Endodermal cell (in vitro differentiated cells): Measurements from ENCODE around the gene TXNIP. TPM values are rescaled to one million over a fixed set of nuclear protein-coding genes. Genes with fewer than 3 reads are reported as not detected.

Source experiments
- DNase-seq: peaks from one replicate; pipeline ENCODE4 v3.0.0-alpha.2; 2017
- H3K27ac ChIP-seq: 2 replicates; pipeline ENCODE4 v1.5.1; 2013; ENCODE audit warnings: mild to moderate bottlenecking, low read depth, low read length, moderate library complexity
- H3K27me3 ChIP-seq: 2 replicates; pipeline ENCODE4 v1.6.1; 2013; ENCODE audit warnings: mild to moderate bottlenecking, low read length, moderate library complexity; ENCODE audit not compliant: insufficient read depth, control insufficient read depth, poor library complexity, severe bottlenecking
- H3K36me3 ChIP-seq: 2 replicates; pipeline ENCODE4 v1.7.0; 2013; ENCODE audit warnings: mild to moderate bottlenecking, low read length, moderate library complexity; ENCODE audit not compliant: control insufficient read depth, insufficient read depth
- H3K4me1 ChIP-seq: one replicate; pipeline ENCODE4 v1.7.0; 2013; ENCODE audit warnings: low read length; ENCODE audit not compliant: control insufficient read depth, insufficient read depth
- H3K4me3 ChIP-seq: 2 replicates; pipeline ENCODE4 v1.5.1; 2013; ENCODE audit warnings: mild to moderate bottlenecking, low read length, moderate library complexity
- H3K9ac ChIP-seq: 2 replicates; pipeline ENCODE4 v1.6.1; 2013; ENCODE audit warnings: mild to moderate bottlenecking, low read length, moderate library complexity; ENCODE audit not compliant: poor library complexity, severe bottlenecking; ENCODE audit errors: extremely low read depth
- H3K9me3 ChIP-seq: 2 replicates; pipeline ENCODE4 v1.6.1; 2013; ENCODE audit warnings: mild to moderate bottlenecking, low read length, moderate library complexity; ENCODE audit not compliant: control insufficient read depth
- H3K27ac Mint-ChIP-seq: 2 replicates; pipeline ENCODE4 v1.8.0; 2020; ENCODE audit warnings: mixed read lengths
- H3K27me3 Mint-ChIP-seq: 2 replicates; pipeline ENCODE4 v1.8.0; 2021; ENCODE audit warnings: mild to moderate bottlenecking, mixed read lengths; ENCODE audit not compliant: insufficient read depth
- H3K36me3 Mint-ChIP-seq: 2 replicates; pipeline ENCODE4 v1.8.0; 2020; ENCODE audit warnings: low read depth, mixed read lengths
- H3K4me1 Mint-ChIP-seq: 2 replicates; pipeline ENCODE4 v1.8.0; 2020; ENCODE audit warnings: mixed read lengths
- H3K4me3 Mint-ChIP-seq: 2 replicates; pipeline ENCODE4 v1.8.0; 2020; ENCODE audit warnings: mild to moderate bottlenecking, moderate library complexity, mixed read lengths
- H3K9me3 Mint-ChIP-seq: 2 replicates; pipeline ENCODE4 v1.8.0; 2020; ENCODE audit warnings: mild to moderate bottlenecking, mixed read lengths
- WGBS, 2 experiments: methylation state at CpG; one replicate each; pipeline versions ENCODE4 v1.1.5 to v1.1.7; 2013; ENCODE audit warnings: missing lambda C conversion rate in 2 of 2, mixed read lengths in 1 of 2; ENCODE audit not compliant: insufficient coverage in 1 of 2, insufficient read length in 1 of 2; 5-methylcytosine and 5-hydroxymethylcytosine counted together
- total RNA-seq, 2 donors: library from RNA; stranded (reverse); fragmentation: NEBNext Ultra II Directional in 1 of 2; extraction: Animal tissue kit (Norgen Biotek cat#: 25700) in 1 of 2; gene quantifications; 2 replicates in 1 of 2; 3 replicates in 1 of 2; pipeline ENCODE4 v1.2.1, GENCODE V29; 2021
- TF ChIP-seq, protein P1 (sequence below): fragments of 200-600 bp; sonication (generic); conservative IDR thresholded peaks from 2 replicates; pipeline ENCODE4 v1.5.0; 2021; ENCODE audit warnings: antibody characterized with exemption, mild to moderate bottlenecking

The TXNIP gene
- total RNA-seq, 2 donors from 2014 or later: 9.9 to 12.2 TPM

DNA sequence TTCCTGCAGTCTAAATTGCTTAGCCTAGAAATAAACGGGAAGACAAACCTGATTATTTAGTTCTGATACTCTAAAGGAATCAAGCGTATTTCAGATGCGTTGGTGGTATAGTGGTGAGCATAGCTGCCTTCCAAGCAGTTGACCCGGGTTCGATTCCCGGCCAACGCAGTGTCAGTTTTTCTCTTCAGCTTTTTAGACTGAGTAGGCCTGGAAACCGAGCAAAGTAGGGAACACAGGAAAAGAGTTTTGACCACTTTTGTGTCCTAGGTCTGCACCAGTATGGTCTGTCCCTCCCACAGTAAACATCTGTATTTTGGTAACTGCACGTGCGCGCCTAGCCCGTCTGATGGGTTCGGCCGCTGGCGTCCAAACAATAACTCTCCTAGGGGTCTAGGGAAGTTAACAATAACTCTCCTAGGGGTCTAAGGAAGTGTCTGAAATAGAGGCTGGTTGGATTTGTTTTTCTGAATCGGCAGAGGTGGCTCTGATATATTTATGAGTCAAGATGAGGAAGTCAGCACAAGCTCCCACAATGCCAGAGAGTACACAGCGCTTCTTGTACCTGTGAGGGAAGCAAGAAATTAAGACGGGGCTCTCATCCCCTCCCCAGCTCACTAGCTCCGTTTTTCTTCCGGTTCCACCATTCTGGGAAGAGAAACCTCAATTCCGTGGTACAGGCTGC, 40.7 kb upstream of the TXNIP start:
- H3K4me3 Mint-ChIP-seq: peak overlapping the region; percentile 96
- H3K27ac ChIP-seq: peak overlapping the region; percentile 27

DNA sequence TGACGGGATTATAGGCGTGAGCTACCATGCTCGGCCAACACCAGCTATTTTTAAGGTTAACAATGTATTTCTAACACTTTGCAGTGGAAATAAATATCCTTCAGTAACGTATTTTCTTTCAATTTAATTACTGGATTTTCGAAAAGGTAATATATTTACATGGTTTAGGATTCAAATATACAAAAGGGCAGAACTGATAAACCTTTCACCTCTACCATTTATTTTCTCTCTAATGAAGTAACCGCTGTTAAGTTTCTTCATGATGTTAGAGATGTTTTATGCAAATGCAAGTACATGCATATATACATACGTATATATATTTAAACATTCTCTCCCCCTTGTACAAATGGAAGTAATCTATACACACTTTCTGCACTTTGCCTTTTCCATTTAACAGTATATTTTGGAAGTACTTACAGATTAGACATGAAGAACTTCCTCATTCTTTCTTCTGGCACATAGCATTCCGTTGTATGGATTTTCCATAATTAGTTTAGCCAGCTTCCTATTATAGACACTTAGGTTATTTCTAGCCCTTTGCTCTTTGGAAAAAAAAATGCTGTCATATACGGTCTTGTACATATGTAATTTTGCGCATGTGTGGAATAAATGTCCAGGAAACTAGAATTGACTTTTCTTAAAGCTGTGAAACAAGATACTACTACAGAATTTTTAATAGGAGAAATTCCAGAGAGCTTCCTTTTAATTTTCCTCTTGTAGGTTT, 40.0 kb upstream of the TXNIP start:
- Histone ChIP-seq H3K4me1 (no peaks in the 10 kb centered on the region), H3K27ac (no peak overlapping the region), H3K9me3 (no peaks in the 10 kb centered on the region), H3K4me3 (peak overlapping the region; percentile 86), H3K27me3 (no peaks in the 10 kb centered on the region), H3K9ac (peak overlapping the region; percentile 67), H3K36me3 (no peaks in the 10 kb centered on the region)
- Mint-ChIP-seq H3K27me3 (no peaks in the 10 kb centered on the region), H3K36me3 (no peaks in the 10 kb centered on the region), H3K4me3 (peak overlapping the region; percentile 96), H3K27ac (no peak overlapping the region), H3K4me1 (peaks cover 6% of the 10 kb centered on the region), H3K9me3 (no peaks in the 10 kb centered on the region)
- whole genome bisulfite sequencing, 2 experiments: 25 to 28% methylated on average over 3 to 7 of the region's 10 CpGs
- no peak for DNase-seq
- TF ChIP-seq, protein P1, sequence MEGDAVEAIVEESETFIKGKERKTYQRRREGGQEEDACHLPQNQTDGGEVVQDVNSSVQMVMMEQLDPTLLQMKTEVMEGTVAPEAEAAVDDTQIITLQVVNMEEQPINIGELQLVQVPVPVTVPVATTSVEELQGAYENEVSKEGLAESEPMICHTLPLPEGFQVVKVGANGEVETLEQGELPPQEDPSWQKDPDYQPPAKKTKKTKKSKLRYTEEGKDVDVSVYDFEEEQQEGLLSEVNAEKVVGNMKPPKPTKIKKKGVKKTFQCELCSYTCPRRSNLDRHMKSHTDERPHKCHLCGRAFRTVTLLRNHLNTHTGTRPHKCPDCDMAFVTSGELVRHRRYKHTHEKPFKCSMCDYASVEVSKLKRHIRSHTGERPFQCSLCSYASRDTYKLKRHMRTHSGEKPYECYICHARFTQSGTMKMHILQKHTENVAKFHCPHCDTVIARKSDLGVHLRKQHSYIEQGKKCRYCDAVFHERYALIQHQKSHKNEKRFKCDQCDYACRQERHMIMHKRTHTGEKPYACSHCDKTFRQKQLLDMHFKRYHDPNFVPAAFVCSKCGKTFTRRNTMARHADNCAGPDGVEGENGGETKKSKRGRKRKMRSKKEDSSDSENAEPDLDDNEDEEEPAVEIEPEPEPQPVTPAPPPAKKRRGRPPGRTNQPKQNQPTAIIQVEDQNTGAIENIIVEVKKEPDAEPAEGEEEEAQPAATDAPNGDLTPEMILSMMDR: no peak

More for the DNA sequence above, 40.7 kb upstream of the TXNIP start:
- Histone ChIP-seq H3K9me3 (no peaks in the 10 kb centered on the region), H3K4me3 (peak overlapping the region; percentile 86), H3K9ac (peak overlapping the region; percentile 86), H3K27me3 (no peaks in the 10 kb centered on the region), H3K36me3 (no peaks in the 10 kb centered on the region), H3K4me1 (no peaks in the 10 kb centered on the region)
- Mint-ChIP-seq H3K4me1 (peaks cover 6% of the 10 kb centered on the region), H3K27ac (peak overlapping the region; percentile 98), H3K27me3 (no peaks in the 10 kb centered on the region), H3K9me3 (no peaks in the 10 kb centered on the region), H3K36me3 (no peaks in the 10 kb centered on the region)
- TF ChIP-seq, protein P1: no peak
- DNase-seq: peak; percentile 93
- 0 to 1% methylated on average over 12 to 21 of the region's 21 CpGs for WGBS, 2 experiments

DNA sequence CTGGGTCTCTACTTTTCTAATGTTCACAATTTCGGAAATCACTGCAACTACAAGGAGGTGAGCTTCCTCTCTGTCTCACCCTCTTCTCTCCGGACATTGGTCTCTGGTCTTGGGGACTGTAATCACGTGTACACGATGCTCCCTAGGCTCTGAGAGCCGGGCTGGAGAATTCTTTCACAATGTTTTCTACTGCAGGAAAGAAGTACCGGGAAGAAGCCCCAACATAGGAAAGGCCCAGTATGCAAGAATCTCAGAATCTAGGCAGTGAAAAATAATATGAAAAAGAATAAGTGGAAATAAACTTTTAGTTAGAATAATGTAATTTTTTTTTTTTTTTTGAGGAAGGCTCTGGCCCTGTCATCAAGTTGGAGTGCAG, 38.7 kb upstream of the TXNIP start:
- Mint-ChIP-seq H3K27me3 (peaks cover 2% of the 10 kb centered on the region), H3K9me3 (no peaks in the 10 kb centered on the region), H3K4me3 (peak overlapping the region; percentile 96), H3K4me1 (peaks cover 6% of the 10 kb centered on the region), H3K36me3 (no peaks in the 10 kb centered on the region), H3K27ac (peak overlapping the region; percentile 28)
- 55 to 61% methylated on average over 5 to 6 of the region's 6 CpGs for WGBS, 2 experiments
- H3K9ac ChIP-seq: no peak overlapping the region
- TF ChIP-seq, protein P1: no peak
- peak overlapping the region; percentile 86 for H3K4me3 ChIP-seq
- no peak overlapping the region for H3K27ac ChIP-seq
- no peaks in the 10 kb centered on the region for H3K36me3 ChIP-seq
- no peaks in the 10 kb centered on the region for H3K27me3 ChIP-seq
- no peaks in the 10 kb centered on the region for H3K4me1 ChIP-seq
- no peaks in the 10 kb centered on the region for H3K9me3 ChIP-seq
- DNase-seq: peak; percentile 57
